H1 (cell line): ENCODE measurements around the gene NFIA. TPM values are rescaled to one million over a fixed set of nuclear protein-coding genes. Genes with fewer than 3 reads are reported as not detected.

Experiments used
- ATF2 ChIP-seq: IDR thresholded peaks from 2 replicates; pipeline ENCODE4 v1.6.1; 2012; ENCODE audit warnings: low read length, inconsistent platforms
- CHD1 ChIP-seq: IDR thresholded peaks from 2 replicates; pipeline ENCODE4 v1.6.1; 2012; ENCODE audit warnings: low read depth, low read length, improper control_type of control experiment
- CTCF ChIP-seq, 3 experiments: IDR thresholded peaks; 1 replicate in 2 of 3; 2 replicates in 1 of 3; pipeline versions ENCODE4 v1.5.1 to v1.6.1; 2011; ENCODE audit warnings: low read length in 3 of 3, mild to moderate bottlenecking in 3 of 3, inconsistent platforms in 2 of 3, low read depth in 1 of 3, moderate library complexity in 1 of 3; ENCODE audit not compliant: insufficient read depth in 1 of 3; ENCODE audit errors: control extremely low read depth in 1 of 3
- FOSL1 ChIP-seq: IDR thresholded peaks from 2 replicates; pipeline ENCODE4 v1.6.1; 2011; ENCODE audit warnings: mild to moderate bottlenecking, low read depth, low read length, moderate library complexity; ENCODE audit not compliant: insufficient read depth
- HDAC2 ChIP-seq, 2 experiments: fragments of 300-600 bp in 1 of 2; sonication (generic) in 1 of 2; IDR thresholded peaks; 2 replicates each; pipeline ENCODE4 v1.6.1; 2011 to 2012; ENCODE audit warnings: low read depth in 2 of 2, low read length in 2 of 2, mild to moderate bottlenecking in 2 of 2, moderate library complexity in 2 of 2, borderline replicate concordance in 1 of 2, inconsistent platforms in 1 of 2
- JUN ChIP-seq: IDR thresholded peaks from 2 replicates; pipeline ENCODE4 v1.6.1; 2011; ENCODE audit warnings: low read depth, mild to moderate bottlenecking, improper control_type of control experiment, low read length
- RAD21 ChIP-seq, 2 experiments: IDR thresholded peaks in 1 of 2; conservative IDR thresholded peaks in 1 of 2; 2 replicates each; pipeline ENCODE4 v1.6.1; 2011; ENCODE audit warnings: low read depth in 2 of 2, low read length in 2 of 2, improper control_type of control experiment in 1 of 2, inconsistent platforms in 1 of 2, mild to moderate bottlenecking in 1 of 2, moderate library complexity in 1 of 2
- RFX5 ChIP-seq: IDR thresholded peaks from 2 replicates; pipeline ENCODE4 v1.6.1; 2011; ENCODE audit warnings: low read depth, low read length, improper control_type of control experiment, borderline replicate concordance
- polyA plus RNA-seq, 7 experiments: library from polyadenylated mRNA; depleted of rRNA in 3 of 7; stranded (reverse) in 5 of 7; unstranded in 2 of 7; fragments of >200 nt in 5 of 7; fragments of 200-250 nt in 2 of 7; gene quantifications; 1 replicate in 5 of 7; 2 replicates in 1 of 7; 4 replicates in 1 of 7; pipeline versions ENCODE4 v1.2.1 to v1.2.3, GENCODE V29; 2011 to 2013; ENCODE audit warnings: missing spikeins in 2 of 7, mixed read lengths in 2 of 7
- total RNA-seq: library from RNA; stranded (reverse); fragmentation: NEBNext Ultra II Directional; extraction: Animal tissue kit (Norgen Biotek cat#: 25700); gene quantifications from 2 replicates; pipeline ENCODE4 v1.2.1, GENCODE V29; 2021

The NFIA gene
- total and polyA plus RNA-seq, 2 of the 8 experiments (the other 6 are each of a cell fraction or from before 2014, with no cell fraction given): 1.8 to 2.3 TPM

- no peak for TF ChIP-seq ATF2
- TF ChIP-seq RFX5: no peak
- TF ChIP-seq FOSL1: no peak
- no peak for TF ChIP-seq HDAC2 (IDR thresholded peaks at IDR 0.05; ENCODE audit: borderline replicate concordance in 1 of 2, low read depth in 2 of 2, low read length in 2 of 2)
- no peak for TF ChIP-seq JUN
- no peak for TF ChIP-seq CTCF (IDR thresholded peaks at IDR 0.05; ENCODE audit: control extremely low read depth in 1 of 3, insufficient read depth in 1 of 3, low read depth in 1 of 3, low read length in 3 of 3)
- TF ChIP-seq RAD21 (IDR thresholded peaks at IDR 0.05 in 1 of 2, conservative IDR thresholded peaks at IDR 0.05 in 1 of 2; ENCODE audit: low read depth in 2 of 2, low read length in 2 of 2): no peak
- no peak for TF ChIP-seq CHD1
These were observed 142.2 kb downstream of the NFIA start (continued) for GRCh38 chr1:61224609-61225008.
